Lower leg skin (tissue), 3 donors: Measurements from ENCODE around the gene ZBTB20.

Source experiments
- POLR2A ChIP-seq, 2 donors: fragments of 450-650 bp; IDR thresholded peaks; one replicate each; pipeline ENCODE4 v1.6.1; 2016 to 2017; ENCODE audit warnings: antibody characterized with exemption in 2 of 2, mild to moderate bottlenecking in 1 of 2, moderate library complexity in 1 of 2
- TF ChIP-seq, protein P1 (sequence below), 3 donors: fragments of 450-650 bp; IDR thresholded peaks; one replicate each; pipeline ENCODE4 v1.5.1; 2016; ENCODE audit warnings: antibody characterized with exemption in 3 of 3, mild to moderate bottlenecking in 3 of 3, moderate library complexity in 2 of 3

DNA sequence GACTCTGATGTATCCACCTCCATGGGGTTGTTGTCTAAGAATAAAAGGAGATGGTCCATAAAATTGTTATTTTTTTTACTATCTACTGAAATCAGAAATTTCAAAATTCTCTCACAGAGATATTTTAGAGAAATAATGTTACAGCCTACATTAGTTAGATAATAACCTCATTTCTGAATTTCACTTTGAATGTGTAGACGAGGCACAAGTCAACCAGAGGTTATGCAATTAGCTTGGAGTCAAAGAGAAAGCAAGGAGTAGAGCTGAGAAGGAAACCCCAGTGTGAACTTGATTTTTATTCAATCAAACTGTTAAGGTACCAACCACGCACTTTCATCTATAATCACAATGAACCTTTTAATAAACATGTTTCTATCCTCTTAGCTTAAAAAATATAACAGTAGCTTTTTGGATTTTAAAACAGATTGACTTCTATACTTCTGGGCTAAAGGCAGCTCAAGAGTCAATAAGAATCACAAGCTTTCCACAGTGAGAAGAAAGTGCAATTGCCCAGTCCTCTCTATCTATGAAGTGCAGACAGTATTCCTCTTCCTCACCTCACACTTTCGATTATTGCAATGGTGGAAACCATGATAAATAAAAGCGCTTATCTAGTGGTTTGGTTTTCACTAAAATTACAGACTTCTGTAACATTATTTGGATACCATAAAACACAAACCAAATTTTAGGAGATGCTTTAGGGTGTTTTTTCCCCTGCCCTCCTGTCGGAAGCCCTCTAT lies 403.2 kb downstream of the ZBTB20 start:
- TF ChIP-seq, protein P1, sequence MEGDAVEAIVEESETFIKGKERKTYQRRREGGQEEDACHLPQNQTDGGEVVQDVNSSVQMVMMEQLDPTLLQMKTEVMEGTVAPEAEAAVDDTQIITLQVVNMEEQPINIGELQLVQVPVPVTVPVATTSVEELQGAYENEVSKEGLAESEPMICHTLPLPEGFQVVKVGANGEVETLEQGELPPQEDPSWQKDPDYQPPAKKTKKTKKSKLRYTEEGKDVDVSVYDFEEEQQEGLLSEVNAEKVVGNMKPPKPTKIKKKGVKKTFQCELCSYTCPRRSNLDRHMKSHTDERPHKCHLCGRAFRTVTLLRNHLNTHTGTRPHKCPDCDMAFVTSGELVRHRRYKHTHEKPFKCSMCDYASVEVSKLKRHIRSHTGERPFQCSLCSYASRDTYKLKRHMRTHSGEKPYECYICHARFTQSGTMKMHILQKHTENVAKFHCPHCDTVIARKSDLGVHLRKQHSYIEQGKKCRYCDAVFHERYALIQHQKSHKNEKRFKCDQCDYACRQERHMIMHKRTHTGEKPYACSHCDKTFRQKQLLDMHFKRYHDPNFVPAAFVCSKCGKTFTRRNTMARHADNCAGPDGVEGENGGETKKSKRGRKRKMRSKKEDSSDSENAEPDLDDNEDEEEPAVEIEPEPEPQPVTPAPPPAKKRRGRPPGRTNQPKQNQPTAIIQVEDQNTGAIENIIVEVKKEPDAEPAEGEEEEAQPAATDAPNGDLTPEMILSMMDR (IDR thresholded peaks at IDR 0.05) = no peak
- no peak for TF ChIP-seq POLR2A (IDR thresholded peaks at IDR 0.05)
